GM18858 (cell line): ENCODE data around the gene KDM4E.
"Not testable (repeated sequence)": the region's sequence is repeated elsewhere in the genome, so short reads cannot be mapped to it uniquely, and the experiment has no call there.

Experiments
- ATAC-seq: cut with Tn5 transposase; IDR thresholded peaks from one replicate; pipeline ENCODE4 v1.9.1; 2021; ENCODE audit not compliant: unreplicated experiment

Gene KDM4E

DNA sequence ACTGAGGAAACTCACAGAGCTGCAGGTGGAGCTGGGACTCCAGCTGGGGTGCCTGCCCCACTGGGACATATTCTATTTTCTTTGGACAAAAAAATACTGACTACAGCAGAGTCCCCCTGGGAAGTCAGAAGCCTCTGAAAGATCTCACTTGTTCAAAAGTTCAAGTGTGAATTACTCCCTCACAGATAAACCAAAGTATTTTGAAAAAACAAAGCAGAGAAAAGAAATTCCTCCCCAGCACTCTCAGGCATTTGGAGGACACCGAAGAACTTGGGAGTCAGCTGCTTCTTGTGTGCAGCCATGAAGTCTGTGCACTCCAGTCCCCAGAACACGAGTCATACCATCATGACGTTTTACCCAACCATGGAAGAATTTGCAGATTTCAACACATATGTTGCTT, 24.1 kb downstream of the KDM4E start, which contains the start of gene KDM4F:
Gene KDM4F, plus strand, starts transcription at position 301 of the 400 bp plus-strand sequence.
- ATAC-seq, result not testable (repeated sequence)

DNA sequence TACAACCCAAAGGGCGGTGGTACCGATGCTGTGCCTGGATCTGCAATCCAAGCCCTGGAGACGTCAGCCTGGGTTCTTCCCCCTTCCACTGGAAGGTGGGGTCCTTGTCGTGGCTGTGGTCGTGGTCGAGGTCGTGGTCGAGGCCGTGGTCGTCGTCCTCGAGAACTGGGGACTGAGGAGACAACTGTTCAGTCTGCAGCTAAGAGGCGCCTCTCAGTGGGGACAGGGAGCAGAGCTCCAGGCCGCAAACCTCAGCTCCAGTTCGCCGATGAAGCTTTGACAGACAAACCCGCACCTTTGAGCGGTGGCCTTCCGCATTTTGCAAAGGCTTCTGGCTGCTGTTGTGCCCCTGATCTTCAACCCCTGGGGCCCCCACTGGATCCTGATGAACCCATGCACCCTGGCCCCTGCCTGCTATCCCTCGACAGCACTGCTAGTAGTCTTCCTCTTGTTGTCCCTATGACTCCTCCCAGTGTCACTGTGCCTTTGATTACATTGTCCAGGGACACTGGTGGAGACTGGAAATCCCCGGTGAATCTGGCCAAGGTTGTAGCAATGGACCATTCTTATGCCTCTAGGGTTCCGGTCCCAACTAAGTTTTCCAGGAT, 25.6 kb downstream of the KDM4E start:
- no peak for ATAC-seq

GRCh38 chr11:95054356-95054755, 29.3 kb downstream of the KDM4E start:
- ATAC-seq, result no peak

DNA sequence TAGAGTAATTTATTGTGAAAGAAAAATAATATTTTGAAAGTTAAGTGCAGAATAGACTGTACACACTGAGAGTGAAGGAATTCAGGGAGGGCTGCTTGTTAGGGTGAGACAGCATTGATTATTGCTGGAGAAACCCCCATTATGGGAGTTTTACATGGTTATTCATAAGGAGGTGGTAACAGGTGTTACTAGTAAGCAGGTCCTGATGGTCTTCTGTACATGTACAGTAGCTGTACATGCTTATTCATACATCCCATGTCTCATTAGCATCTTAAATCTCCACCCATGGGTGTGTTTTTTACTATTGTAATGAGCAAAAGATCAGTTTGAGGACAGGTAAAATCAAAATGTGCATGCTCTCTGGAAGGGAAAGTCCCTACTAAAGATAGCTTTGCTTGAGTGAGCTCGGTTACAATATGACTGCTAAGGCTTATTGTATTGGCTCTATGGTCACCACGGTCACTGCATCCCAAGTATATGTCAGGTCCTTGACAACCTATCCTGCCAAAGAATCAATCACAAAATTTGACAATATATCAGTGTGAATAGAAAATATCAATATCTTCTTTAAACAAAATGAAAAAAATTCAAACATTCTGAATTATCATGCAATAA, 30.3 kb downstream of the KDM4E start:
- ATAC-seq, result peak; percentile 99

DNA sequence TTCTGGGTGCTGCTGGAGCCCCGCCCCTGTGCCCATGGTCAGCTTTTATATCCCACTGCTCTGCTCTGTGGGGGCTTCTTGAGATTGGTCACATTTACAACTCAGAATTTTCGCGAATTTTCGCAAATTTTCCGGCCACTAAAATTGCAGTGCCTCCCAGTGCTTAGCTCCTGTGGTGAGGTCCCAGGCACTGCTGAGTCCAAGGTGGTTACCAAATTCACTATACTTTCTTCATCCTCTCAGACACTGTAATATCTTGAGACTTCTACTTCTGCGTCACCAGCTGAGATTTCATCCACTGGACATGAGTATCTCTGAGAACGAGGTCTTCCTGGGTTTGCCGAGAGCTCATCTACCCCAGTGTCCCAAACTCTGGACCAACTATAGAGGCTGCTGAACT, 32.9 kb downstream of the KDM4E start:
- no peak for ATAC-seq

DNA sequence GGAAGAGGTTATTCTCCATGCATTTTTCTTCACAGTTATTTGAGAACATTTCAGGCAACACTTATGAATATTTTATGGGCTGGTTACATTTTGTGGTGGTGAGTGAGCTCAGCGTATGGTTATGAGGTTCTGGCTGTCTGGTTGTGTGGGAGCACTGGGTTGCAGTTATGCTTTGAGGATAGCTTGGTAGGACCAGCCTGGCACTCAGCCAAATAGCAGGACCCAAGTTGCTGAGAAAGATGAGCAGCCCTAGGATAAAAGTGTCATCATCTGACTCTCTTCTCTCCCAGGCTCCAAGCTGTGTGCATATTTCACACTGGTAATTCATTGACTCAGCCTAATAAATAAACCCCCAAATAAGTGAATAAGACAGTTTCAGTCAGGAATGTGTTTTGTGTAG, 33.6 kb downstream of the KDM4E start:
- no peak for ATAC-seq

GRCh38 chr11:95059046-95059445, 34.0 kb downstream of the KDM4E start:
- ATAC-seq, result no peak

DNA sequence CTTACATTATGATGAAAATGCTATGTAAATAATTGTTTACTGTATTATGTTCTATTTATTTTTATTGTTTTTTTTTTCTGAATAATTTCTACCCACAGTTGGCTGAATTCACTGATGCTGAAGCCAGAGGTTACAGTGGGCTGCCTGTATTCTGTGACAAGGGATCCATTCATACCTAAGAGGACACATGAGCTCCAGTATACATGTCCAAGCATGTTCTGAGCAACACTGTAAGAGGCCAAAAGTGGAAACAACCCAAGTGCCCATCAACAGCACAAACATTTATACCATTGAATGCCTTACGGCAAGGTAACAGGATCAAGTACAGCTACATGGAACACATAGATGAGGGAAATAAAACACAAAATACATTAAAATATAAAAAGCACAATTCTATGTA, 40.3 kb downstream of the KDM4E start:
- no peak for ATAC-seq

- peak; percentile 33 for ATAC-seq
These were observed 41.6 kb downstream of the KDM4E start, which contains the start of gene SRSF8 for GRCh38 chr11:95066716-95067038. TSS of gene SRSF8 (plus strand) at chr11:95066919. CDS start at chr11:95067227, 308 bp downstream.

DNA sequence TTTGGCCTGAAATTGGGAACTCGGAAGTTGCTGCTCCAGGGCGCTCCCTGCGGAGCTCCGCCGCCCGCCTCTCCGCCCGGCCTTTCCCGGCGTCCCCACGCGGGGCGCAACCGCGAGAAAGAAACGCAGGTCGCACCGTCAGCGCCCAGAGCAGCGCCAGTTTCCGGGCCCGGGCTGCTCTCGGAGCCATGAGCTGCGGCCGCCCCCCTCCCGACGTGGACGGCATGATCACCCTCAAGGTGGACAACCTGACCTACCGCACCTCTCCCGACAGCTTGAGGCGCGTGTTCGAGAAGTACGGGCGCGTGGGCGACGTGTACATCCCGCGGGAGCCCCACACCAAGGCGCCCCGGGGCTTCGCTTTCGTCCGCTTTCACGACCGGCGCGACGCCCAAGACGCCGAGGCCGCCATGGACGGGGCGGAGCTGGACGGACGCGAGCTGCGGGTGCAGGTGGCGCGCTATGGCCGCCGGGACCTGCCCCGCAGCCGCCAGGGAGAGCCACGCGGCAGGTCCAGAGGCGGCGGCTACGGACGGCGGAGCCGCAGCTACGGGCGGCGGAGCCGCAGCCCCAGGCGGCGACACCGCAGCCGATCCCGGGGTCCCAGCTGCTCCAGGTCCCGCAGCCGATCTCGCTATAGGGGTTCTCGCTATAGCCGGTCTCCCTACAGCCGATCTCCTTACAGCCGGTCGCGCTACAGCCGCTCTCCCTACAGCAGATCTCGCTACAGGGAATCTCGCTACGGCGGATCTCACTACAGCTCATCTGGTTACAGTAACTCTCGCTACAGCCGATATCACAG, 42.2 kb downstream of the KDM4E start:
- ATAC-seq, result peak; percentile 39

- no peak for ATAC-seq
These were observed 42.8 kb downstream of the KDM4E start for GRCh38 chr11:95067841-95068219.

- ATAC-seq, result peak; percentile 71
These were observed 43.5 kb downstream of the KDM4E start for GRCh38 chr11:95068549-95068948.

- ATAC-seq, result no peak
These were observed 45.4 kb downstream of the KDM4E start for GRCh38 chr11:95070471-95070870.

DNA sequence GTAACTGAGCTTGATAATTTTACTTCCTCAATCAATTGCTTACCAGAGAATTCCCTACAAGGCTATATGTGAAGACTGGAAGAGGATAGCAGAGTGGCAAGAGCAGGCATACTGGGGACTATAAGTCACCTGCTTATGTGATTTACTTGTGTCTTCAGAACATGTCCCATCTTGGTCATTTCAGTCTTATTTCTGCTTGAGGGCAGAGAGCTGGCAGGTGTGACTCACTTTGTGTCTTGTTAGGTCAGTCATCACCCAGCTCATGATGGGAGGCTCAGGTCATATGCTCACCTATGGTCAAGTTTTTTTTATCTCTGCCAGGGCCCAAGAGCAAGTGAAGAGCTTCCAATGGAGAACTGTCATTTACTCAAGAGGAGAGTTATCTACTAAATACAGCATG, 47.9 kb downstream of the KDM4E start:
- ATAC-seq, result no peak

DNA sequence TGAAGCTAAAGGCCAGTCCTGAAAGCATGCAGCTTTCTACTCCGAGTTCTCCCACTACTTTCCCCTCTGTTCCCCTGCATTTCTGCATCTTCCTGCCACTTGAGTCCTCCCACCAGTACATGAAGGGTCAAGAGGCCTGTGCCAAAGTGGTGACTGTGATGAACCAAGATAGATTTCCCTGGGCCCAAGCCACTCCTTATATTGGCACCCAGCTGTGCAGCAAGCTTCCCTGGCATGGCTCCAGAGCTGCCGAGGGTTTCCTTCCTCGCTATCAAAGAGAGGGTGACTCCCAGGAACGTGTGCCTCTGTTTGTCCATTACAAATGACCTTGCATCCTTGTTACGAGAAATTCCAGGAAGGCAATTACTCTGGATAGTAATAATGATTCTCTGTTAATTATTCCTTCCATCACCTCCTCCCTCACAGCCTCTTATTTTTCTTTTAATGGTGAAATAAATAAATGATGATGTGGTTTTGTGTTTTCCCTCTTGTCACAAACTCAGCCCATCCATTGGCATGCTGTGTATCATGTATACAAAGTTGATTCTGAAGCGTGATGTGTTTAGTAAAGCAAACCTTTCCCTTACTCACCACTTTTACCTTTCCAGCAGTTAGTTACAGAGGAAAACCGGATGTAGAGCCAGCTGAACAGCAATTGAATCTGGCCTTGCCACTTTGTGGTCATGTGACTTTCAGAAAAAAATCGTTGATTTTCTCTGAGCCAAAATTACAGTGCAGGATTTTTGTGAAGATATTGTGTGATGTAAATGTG, 49.9 kb downstream of the KDM4E start:
- no peak for ATAC-seq

DNA sequence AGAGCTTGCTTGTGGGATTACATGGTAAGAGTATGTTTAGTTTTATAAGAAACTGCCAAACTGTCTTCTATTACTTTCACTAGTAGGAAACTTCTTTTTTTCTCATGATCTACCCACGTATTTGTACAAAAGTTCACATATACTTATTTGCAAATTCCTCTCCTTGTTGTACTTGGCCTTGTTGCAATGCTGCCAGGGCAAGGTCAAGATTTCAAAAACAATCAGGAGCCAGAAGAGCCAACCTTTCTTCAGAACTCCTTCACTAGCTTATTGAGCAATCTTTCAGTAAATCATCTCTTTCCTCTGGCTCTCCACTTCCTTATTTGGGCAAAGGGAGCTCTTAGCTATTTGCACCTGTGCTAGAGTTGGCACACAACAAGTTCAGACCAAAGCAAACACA, 51.4 kb downstream of the KDM4E start:
- ATAC-seq, result peak; percentile 45

- no peak for ATAC-seq
These were observed 51.9 kb downstream of the KDM4E start for GRCh38 chr11:95076981-95077380.
